SKM-1 treated with dmso at 0.1 percent for 144 hours (cell line): ENCODE measurements around the gene LRRC75A.

ENCODE experiments used
- DNase-seq: peaks from one replicate; lab custom pipeline; 2025; ENCODE audit not compliant: unreplicated experiment; lab: John Stamatoyannopoulos, UW

Gene LRRC75A

DNA sequence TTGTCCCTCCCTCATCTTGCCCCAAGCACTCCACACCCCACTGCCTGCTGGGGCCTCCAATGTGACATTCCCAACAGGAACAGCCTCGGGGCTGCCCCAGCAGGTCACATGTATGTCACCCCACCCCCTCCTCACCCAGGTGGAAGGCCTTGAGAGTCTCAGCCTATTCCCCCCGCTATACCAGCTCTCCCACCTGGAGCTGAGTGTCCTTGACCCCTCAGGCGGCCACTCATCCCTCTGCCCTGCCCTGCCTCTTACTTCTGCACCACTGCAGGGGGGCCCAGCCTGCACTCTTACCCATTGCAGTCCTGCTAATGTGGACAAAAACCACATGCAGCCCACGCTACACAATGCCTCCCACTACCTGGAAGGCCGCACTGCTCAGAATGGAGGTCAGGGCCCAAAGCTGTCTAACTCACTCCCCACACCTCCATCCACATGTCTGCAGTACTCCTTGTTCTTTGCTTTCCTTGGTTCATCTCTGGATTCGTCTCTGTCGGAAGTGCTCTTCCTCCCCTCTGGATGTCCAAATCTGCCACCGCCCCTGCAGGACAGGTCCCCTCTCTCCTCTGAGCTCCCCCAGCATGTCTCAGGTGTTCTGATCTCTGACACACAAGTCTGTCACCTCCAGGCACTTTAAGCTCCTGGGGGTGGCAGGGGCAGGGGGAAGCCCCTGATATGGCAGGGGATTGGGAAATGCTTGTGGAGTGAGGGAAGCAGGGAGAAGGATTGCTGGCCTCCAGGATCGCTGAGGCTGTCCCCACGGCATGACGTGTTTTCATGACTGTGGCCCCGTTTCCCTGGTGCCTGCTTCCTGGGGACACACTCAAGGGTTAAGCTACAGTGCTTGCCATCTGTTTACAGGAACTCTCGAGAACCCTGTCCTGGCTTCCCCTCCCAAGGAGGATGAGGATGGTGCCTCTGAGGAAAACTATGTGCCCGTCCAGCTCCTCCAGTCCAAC, 55.8 kb downstream of the LRRC75A start:
- no peak for DNase-seq

DNA sequence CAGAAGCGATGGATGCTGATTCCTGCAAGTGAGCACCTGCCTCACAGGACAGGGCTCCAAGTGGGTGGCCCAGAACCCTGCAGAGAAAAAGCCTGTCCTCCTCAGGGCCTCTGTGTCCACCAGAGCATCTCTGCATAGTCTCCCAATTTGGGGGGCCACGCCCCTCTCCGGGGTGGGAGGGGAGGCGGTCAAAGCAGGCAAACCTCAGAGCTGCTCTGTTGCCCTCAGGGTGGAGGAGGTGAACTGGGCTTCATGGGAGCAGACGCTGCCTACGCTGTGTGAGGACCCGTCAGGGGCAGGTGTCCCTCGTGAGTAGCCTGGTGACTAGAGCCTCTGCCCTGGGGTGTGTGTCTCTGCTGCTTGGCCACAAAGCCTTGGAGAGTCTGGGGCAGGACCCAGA, 57.3 kb downstream of the LRRC75A start:
- no peak for DNase-seq

DNA sequence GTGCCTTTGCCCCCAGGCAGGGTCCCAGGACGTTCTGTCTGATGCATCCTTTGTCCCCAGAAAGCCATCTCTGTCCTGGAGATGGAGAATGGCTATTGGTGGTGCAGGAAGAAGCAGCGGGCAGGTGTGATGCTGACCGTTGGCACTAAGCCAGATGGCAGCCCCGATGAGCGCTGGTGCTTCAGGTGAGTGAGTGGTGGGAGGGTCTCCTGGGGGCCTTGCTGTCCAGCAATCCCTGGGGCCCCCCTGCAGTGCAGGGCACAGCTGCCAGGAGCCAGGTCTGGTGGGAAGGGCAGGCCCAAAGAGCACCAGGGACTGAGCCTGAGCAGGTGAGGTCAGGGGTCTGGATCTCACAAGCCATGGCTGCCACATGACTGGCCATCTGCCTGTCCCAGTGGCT, 58.5 kb downstream of the LRRC75A start:
- DNase-seq = no peak

DNA sequence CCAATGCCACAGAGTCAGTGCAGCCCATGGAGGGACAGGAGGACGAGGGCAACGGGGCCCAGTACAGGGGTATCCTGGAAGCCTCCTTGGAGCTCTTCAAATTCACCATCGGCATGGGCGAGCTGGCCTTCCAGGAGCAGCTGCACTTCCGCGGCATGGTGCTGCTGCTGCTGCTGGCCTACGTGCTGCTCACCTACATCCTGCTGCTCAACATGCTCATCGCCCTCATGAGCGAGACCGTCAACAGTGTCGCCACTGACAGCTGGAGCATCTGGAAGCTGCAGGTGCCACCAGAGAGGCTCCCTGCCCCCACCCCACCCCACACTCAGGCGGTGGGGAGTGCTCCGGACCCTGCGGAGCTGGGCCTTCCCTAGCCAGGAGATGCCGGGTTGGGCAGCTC, 60.0 kb downstream of the LRRC75A start:
- no peak for DNase-seq

DNA sequence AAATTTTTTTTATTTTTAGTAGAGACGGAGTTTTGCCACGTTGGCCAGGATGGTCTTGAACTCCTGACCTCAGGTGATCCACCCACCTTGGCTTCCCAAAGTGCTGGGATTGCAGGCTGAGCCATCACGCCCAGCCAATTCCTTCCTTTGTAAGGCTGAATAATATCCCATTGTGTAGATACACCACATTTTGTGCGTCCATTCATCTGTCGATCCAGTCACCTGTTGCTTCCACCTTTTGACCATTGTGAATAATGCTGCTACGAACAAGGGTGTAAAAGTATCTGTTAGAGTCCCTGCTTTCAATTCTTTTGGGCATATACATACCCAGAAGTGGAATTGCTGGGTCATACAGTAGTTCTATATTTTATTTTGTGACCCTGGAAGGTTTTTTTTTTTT, 61.3 kb downstream of the LRRC75A start:
- no peak for DNase-seq

DNA sequence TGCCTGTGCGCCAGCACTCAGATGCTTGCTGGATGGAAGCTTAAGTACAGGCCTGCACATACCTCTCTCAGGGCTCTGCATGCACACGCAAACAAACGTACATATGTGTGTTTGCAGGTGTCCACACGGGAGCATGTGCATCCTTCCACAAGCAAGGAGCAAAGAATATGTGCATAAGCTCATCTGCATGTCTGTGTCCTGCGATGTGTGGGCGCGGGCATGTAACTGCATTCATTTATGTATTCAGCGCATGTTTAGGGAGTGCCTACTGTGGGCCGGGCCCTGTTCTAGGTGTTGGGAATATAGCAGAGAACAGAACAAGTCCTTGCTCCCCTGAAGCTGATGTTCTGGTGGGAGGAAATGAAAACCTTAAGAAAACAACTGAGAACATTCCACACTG, 62.9 kb downstream of the LRRC75A start:
- no peak for DNase-seq

DNA sequence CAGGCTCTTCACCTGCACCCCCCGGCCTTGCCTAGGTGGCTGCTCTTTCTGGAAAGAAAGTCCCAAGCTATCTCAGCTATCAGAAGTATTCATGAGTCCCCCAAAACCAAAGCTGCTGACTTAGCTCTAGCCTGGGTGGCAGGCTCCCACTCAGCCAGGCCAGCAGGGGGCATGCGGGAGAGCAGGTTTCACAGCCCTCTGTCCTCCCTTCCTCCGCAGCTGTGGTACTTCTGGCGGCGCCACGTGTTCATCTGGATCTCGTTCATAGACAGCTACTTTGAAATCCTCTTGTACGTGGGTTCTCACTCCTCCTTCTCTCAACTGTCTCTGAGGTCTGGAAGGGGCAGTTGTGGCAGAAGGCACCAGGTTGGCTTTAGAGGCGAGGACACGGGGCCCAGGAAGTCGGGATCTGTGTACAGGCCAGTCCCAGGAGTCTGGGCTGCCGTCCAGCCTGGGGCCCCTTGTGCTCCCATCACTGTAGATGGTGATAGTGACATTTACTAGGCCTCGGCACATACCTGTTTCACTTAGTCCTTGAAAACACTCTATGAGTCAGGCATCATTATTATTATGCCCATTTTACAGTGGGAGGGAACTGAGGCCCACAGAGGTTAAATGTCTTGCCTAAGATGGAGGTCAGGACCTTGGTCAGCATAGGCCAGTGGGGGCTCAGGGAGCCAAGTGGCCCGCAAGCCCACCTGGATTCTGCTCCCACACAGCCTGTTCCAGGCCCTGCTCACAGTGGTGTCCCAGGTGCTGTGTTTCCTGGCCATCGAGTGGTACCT, 63.7 kb downstream of the LRRC75A start:
- DNase-seq = no peak

DNA sequence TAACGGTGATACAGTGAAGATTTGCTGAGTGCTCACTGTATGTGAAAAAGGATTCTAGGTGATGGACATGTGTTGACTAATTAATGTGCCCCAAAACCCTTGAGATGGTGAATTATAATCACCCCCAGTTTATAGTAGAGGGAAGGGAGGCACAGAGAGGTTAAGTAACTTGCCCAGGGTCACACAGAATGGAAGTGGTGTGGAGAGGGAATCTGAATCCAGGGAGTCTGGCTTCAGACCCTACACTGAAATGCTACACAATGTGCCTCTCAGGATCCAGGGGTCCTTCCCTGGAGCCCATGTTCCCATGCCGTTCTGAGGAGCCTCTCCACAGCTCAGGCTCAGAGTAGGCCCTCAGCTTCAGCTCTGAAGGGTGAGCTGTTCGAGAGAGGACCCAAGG, 65.0 kb downstream of the LRRC75A start:
- DNase-seq = no peak

DNA sequence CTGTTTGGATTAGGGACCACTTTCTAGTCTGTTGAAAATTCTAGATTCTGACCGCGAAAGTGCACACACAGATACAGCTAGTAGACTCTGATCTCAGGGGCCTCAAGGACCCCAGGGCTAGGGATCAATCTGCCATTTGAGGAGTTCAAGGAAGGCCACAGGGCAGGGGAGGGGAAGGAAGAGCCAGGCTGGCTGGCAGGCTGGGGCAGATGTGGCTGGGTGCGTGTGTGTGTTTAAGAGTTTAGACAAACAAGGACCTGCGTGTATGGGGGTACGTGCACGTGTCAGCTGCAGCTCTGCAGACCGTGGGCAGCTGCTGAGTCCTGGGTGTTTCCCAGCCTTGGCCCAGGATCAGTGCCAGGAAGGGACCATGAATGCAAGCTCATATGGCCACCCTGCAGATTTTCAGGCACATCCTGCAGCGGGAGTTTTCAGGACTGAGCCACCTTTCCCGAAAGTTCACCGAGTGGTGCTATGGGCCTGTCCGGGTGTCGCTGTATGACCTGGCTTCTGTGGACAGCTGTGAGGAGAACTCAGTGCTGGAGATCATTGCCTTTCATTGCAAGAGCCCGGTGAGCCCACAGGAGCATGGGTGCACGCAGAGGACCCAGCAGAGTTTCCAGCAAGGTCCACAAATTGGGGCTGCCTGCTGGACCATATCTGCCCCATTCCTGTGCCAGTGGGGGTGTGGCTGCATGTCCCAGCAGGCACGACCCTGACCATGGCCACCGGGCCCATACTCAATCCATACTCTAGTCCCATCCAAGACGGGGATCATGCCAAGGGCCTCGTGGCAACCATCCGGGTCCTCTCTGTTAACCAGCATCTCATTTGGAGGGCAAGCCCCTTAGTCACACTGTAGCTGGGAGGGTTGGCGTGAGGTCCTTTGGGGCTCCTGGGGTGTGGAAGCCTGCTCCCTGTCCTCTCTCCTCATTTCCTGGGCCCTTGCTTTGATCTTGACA, 66.0 kb downstream of the LRRC75A start:
- no peak for DNase-seq

DNA sequence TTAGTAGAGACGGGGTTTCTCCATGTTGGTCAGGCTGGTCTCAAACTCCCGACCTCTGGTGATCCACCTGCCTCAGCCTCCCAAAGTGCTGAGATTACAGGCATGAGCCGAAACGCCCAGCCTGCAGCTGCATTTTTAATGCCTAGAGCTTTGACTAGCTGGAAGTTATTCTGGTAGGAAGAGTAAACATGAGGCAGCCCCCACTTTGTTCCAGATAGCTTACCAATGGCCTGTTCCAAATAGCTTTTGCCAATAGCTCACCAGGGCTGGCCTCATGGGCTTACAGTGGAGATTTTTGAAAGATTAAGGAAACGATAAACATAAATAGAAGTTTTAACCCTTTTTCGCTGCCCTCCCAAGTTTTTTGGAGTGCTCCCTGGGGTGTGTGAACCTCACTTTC, 66.8 kb downstream of the LRRC75A start:
- no peak for DNase-seq

DNA sequence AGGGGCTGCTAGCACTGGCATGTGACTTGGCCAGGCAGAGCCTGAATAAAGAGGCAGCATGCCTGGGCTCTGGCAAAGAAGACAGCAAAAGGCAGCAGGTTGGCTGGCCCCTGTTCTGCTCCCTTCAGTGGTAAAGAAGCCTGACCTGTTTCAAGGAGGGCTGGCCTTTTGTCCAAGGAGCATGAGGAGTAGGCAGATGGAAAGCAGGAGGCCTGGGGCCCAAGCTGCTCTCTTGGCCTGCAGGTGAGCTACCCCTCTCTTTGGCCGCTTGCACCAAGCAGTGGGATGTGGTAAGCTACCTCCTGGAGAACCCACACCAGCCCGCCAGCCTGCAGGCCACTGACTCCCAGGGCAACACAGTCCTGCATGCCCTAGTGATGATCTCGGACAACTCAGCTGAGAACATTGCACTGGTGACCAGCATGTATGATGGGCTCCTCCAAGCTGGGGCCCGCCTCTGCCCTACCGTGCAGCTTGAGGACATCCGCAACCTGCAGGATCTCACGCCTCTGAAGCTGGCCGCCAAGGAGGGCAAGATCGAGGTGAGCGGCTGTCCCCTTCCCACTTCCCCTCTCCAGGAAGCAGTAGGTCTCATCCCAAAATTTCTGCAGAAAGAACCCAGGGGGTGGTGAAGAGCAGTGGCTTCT, 68.6 kb downstream of the LRRC75A start:
- no peak for DNase-seq

DNA sequence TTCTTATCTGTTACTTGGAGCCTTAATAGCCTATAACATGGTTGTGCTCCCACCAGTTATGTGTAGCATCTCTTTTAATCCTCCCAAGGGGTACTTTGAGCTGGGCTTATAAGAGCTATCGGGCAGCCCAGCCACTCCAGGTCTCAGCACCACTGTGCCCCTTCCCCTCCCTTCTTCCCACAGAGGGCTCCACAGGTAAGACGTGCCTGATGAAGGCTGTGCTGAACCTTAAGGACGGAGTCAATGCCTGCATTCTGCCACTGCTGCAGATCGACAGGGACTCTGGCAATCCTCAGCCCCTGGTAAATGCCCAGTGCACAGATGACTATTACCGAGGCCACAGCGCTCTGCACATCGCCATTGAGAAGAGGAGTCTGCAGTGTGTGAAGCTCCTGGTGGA, 69.6 kb downstream of the LRRC75A start:
- no peak for DNase-seq

DNA sequence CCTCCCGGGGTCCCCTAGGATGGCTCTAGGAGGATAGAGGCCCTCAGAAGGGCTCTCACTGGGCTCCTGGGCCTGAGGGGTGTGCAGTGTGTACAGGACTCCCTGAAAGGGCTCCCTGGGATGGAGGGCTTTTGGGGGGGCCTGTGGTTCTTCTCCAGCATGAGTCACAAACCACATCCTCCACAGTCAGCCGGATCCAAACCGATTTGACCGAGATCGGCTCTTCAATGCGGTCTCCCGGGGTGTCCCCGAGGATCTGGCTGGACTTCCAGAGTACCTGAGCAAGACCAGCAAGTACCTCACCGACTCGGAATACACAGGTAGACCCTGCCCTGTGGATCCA, 72.1 kb downstream of the LRRC75A start:
- no peak for DNase-seq

DNA sequence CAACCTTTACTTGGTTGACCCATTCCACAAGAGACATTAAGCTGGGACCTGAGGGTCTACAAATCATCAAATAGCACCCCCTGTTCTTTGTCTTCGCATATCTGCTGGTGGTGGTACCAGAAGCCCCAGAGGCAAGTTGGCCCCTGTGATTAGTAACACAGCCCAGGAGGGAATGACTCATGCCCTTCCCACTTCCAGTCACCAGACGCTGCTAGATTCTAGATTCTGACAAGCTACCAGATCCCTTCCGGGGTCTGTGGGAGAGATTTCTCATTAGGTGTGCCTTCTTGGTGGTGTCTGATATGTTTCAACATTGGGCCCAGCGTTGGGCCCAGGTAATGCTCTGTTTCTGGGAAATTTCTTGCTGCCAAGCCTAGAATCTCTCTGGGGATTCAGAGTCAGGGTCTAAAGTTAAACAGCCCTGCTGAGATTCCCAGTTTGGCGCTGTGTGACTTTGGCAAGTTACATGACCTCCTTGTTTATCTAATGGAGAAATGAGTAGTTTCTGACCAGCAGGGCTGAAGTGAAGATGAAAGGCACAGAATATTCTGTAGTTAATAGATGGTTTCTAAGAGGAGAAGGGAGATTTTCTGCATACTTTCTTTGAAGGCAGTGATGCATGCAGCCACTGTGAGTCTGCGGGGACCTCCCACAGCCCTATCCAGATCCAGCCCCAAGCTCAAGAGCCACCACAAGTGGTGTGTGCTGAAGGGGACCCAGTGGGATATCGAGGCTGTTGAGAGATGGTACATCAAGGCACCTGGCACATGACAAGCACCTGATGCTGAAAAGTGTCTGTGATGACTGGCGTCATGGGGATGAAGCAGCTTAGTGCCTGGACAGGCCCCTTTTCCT, 72.7 kb downstream of the LRRC75A start:
- DNase-seq = no peak

DNA sequence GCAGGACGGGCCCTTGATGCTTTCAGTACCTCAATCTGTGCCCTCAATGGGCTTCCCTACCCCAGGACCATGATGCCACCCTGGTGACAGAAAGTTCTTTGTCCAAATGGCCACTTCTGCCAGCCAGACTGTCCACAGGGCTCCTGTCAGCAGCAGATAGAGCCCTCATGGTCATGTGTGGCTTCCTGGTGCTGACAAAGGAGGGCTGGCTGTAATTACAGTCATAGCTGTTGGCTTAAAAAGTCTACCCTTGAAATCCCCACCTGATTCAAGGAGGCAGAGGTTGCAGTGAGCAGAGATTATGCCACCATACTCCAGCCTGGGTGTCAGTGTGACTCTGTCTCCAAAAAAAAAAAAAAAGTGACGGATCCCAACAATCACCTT, 73.3 kb downstream of the LRRC75A start:
- DNase-seq = no peak

DNA sequence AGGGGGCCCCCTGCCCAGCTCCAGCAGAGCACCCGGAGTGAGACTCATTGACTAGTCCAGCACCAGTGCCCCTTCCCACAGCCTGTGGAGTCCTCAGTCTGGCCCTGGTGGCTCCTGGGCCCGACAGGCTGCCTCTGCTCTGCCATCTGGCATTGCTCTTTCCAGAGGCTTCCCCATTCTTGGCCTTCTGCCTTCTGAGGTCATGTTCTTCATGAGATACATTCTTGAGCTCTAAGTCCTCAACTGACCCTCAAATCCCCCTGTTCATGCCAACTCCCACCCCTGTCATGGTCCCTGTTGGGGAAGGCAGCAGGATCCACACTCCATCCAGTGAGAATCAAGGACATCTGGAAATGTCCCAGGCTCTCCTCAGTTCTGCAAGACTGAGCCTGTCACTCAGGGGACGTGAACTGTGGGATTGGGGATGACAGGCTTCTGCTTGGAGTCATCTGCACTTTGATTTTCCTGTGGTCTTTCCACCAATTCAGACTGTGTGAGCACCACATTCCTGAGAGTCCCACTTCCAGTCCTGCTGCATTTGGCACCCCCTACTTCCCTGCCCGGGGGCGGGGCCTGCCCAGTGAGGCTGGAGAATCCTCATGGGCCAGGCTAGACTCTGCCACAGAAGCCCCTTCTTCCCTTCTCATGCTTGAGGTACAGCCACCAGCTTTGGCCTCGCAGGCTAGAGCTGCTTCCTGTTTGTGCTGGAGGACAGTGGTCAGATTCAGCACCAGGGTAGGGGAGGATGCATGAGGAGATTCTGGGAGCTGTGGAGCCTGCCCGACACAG, 73.9 kb downstream of the LRRC75A start:
- DNase-seq = no peak

DNA sequence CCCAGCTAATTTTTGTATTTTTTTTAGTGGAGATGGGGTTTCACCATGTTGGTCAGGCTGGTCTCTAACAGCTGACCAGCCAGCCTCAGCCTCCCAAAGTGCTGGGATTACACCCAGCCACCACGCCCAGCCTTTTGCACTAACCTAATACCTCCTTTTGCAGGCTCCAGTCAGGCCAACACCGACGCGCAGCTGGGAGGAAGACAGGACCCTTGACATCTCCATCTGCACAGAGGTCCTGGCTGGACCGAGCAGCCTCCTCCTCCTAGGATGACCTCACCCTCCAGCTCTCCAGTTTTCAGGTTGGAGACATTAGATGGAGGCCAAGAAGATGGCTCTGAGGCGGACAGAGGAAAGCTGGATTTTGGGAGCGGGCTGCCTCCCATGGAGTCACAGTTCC, 74.6 kb downstream of the LRRC75A start:
- DNase-seq = no peak

DNA sequence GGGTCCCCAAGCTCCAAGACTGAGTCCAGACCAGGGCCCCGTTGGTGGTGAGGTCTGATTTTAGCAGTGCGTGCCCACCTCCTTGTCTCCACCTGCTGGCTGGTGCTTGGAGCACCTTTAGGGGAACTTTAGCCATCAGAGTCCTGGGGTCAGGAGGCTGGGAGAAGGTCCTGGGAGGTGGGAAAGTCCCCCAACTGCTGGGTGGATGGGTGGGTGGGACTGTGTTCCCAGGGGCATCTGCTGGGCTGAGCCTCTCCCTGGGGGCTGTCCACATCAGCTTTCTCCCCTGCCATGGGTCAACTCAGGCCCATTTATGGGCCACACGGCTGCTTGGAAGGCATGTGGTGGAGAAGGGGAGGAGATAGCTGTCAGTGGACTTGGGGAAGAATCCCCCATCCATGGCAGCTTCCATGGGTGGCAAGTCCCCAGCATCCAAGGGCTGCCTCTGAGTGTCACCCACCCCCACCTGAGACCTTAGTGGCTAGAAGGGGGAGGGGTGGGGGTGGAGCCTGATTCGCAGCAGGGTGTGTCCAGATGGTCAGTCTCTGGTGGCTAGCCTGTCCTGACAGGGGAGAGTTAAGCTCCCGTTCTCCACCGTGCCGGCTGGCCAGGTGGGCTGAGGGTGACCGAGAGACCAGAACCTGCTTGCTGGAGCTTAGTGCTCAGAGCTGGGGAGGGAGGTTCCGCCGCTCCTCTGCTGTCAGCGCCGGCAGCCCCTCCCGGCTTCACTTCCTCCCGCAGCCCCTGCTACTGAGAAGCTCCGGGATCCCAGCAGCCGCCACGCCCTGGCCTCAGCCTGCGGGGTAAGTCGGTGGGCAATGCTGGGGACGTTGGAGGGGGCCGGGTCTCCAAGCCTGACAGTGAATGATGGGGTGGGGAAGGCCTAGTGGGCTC, 76.7 kb downstream of the LRRC75A start, which contains the start of gene TRPV2:
TSS of gene TRPV2 (plus strand) at position 541 of the 894 bp plus-strand sequence. CDS start 2,098 bp downstream, outside the sequence.
- peak; percentile 10 for DNase-seq
